Measurements from ENCODE around the gene ARID4A.

GRCh38 chr14:58294201-58294600 lies 4.2 kb upstream of the ARID4A start:
- TF ChIP-seq, protein P1, sequence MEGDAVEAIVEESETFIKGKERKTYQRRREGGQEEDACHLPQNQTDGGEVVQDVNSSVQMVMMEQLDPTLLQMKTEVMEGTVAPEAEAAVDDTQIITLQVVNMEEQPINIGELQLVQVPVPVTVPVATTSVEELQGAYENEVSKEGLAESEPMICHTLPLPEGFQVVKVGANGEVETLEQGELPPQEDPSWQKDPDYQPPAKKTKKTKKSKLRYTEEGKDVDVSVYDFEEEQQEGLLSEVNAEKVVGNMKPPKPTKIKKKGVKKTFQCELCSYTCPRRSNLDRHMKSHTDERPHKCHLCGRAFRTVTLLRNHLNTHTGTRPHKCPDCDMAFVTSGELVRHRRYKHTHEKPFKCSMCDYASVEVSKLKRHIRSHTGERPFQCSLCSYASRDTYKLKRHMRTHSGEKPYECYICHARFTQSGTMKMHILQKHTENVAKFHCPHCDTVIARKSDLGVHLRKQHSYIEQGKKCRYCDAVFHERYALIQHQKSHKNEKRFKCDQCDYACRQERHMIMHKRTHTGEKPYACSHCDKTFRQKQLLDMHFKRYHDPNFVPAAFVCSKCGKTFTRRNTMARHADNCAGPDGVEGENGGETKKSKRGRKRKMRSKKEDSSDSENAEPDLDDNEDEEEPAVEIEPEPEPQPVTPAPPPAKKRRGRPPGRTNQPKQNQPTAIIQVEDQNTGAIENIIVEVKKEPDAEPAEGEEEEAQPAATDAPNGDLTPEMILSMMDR (IDR thresholded peaks at IDR 0.05) = no peak
- no peak for TF ChIP-seq EP300 (IDR thresholded peaks at IDR 0.05)
- no peak for TF ChIP-seq POLR2A (IDR thresholded peaks at IDR 0.05; ENCODE audit: low read depth)
